HG03103 (cell line): Measurements from ENCODE around the gene TIMP3.

Experiments
- ATAC-seq: cut with Tn5 transposase; IDR thresholded peaks from one replicate; pipeline ENCODE4 v1.9.1; 2021; ENCODE audit warnings: low read depth; ENCODE audit not compliant: unreplicated experiment

The TIMP3 gene

GRCh38 chr22:32877196-32877595, 75.7 kb downstream of the TIMP3 start:
- no peak for ATAC-seq

- ATAC-seq = no peak
These were observed 78.0 kb downstream of the TIMP3 start for GRCh38 chr22:32879550-32879949.

- ATAC-seq = no peak
These were observed 78.6 kb downstream of the TIMP3 start for GRCh38 chr22:32880061-32880460.

- no peak for ATAC-seq
These were observed 79.0 kb downstream of the TIMP3 start for GRCh38 chr22:32880505-32880892.

- ATAC-seq = no peak
These were observed 79.5 kb downstream of the TIMP3 start for GRCh38 chr22:32880893-32881596.

- ATAC-seq = no peak
These were observed 80.9 kb downstream of the TIMP3 start for GRCh38 chr22:32882360-32882755.

- no peak for ATAC-seq
These were observed 81.4 kb downstream of the TIMP3 start for GRCh38 chr22:32882774-32883530.

GRCh38 chr22:32887324-32887980, 85.9 kb downstream of the TIMP3 start:
- ATAC-seq = no peak

- ATAC-seq = no peak
These were observed 87.5 kb downstream of the TIMP3 start for GRCh38 chr22:32888976-32889375.

- ATAC-seq = no peak
These were observed 95.4 kb downstream of the TIMP3 start for GRCh38 chr22:32896891-32897290.

GRCh38 chr22:32897400-32897799, 95.9 kb downstream of the TIMP3 start:
- ATAC-seq = no peak

- ATAC-seq = no peak
These were observed 99.6 kb downstream of the TIMP3 start for GRCh38 chr22:32900886-32901635.

- ATAC-seq = no peak
These were observed 100.4 kb downstream of the TIMP3 start for GRCh38 chr22:32901925-32902324.

- no peak for ATAC-seq
These were observed 102.0 kb downstream of the TIMP3 start for GRCh38 chr22:32903507-32903906.

- ATAC-seq = no peak
These were observed 102.5 kb downstream of the TIMP3 start for GRCh38 chr22:32904044-32904443.

GRCh38 chr22:32905400-32905799, 103.9 kb downstream of the TIMP3 start:
- no peak for ATAC-seq

GRCh38 chr22:32909581-32910428, 108.3 kb downstream of the TIMP3 start:
- no peak for ATAC-seq

GRCh38 chr22:32910429-32910772, 108.9 kb downstream of the TIMP3 start:
- ATAC-seq = no peak

GRCh38 chr22:32911503-32911902, 110.0 kb downstream of the TIMP3 start:
- ATAC-seq = no peak
